H9 (cell line): Measurements from ENCODE around the gene GPD1. TPM values are rescaled to one million over a fixed set of nuclear protein-coding genes. Genes with fewer than 3 reads are reported as not detected.
"Not testable (repeated sequence)": the region's sequence is repeated elsewhere in the genome, so short reads cannot be mapped to it uniquely, and the experiment has no call there.

ENCODE experiments used
- DNase-seq: peaks from one replicate; pipeline ENCODE4 v3.0.0-alpha.2; 2017
- H2AFZ ChIP-seq: one replicate; pipeline ENCODE4 v1.6.1; 2013; ENCODE audit warnings: mild to moderate bottlenecking, low read length, control low read depth, moderate library complexity
- H2AK5ac ChIP-seq: 2 replicates; pipeline ENCODE4 v1.6.1; 2013; ENCODE audit warnings: low read length, control low read depth, mixed read lengths; ENCODE audit not compliant: insufficient read length
- H2BK120ac ChIP-seq: one replicate; pipeline ENCODE4 v1.6.1; 2013; ENCODE audit warnings: low read depth, mild to moderate bottlenecking, low read length, control low read depth, inconsistent platforms; ENCODE audit not compliant: poor library complexity, severe bottlenecking
- H2BK12ac ChIP-seq: 2 replicates; pipeline ENCODE4 v1.6.1; 2013; ENCODE audit warnings: low read length, control low read depth, mixed read lengths, low read depth; ENCODE audit not compliant: insufficient read length
- H2BK15ac ChIP-seq: 2 replicates; pipeline ENCODE4 v1.6.1; 2013; ENCODE audit warnings: low read depth, low read length, control low read depth
- H2BK20ac ChIP-seq: one replicate; pipeline ENCODE4 v1.6.1; 2013; ENCODE audit warnings: low read depth, mild to moderate bottlenecking, low read length, control low read depth, inconsistent platforms; ENCODE audit not compliant: poor library complexity, severe bottlenecking
- H2BK5ac ChIP-seq: 2 replicates; pipeline ENCODE4 v1.6.1; 2013; ENCODE audit warnings: low read length, control low read depth, mixed read lengths; ENCODE audit not compliant: insufficient read length
- H3K14ac ChIP-seq: 2 replicates; pipeline ENCODE4 v1.6.1; 2013; ENCODE audit warnings: low read length, control low read depth; ENCODE audit not compliant: insufficient read depth
- H3K18ac ChIP-seq: 2 replicates; pipeline ENCODE4 v1.6.1; 2013; ENCODE audit warnings: low read depth, mild to moderate bottlenecking, mixed read lengths, low read length, control low read depth; ENCODE audit not compliant: insufficient read length
- H3K23ac ChIP-seq: 2 replicates; pipeline ENCODE4 v1.6.1; 2013; ENCODE audit warnings: low read length, control low read depth, mixed read lengths, low read depth; ENCODE audit not compliant: insufficient read length
- H3K23me2 ChIP-seq: 2 replicates; pipeline ENCODE4 v1.6.1; 2013; ENCODE audit warnings: low read depth, mild to moderate bottlenecking, mixed read lengths, low read length, control low read depth; ENCODE audit not compliant: insufficient read length, poor library complexity, severe bottlenecking
- H3K27ac ChIP-seq: 2 replicates; pipeline ENCODE4 v1.5.1; 2013; ENCODE audit warnings: low read length, control low read depth, mixed read lengths, low read depth; ENCODE audit not compliant: insufficient read length
- H3K27me3 ChIP-seq: 2 replicates; pipeline ENCODE4 v1.6.1; 2013; ENCODE audit warnings: low read length, control low read depth, inconsistent platforms; ENCODE audit not compliant: insufficient read depth
- H3K4ac ChIP-seq: 2 replicates; pipeline ENCODE4 v1.6.1; 2013; ENCODE audit warnings: low read depth, mild to moderate bottlenecking, control low read depth, inconsistent platforms, low read length, moderate library complexity
- H3K4me1 ChIP-seq: 2 replicates; pipeline ENCODE4 v1.6.1; 2013; ENCODE audit warnings: low read length, control low read depth, inconsistent platforms; ENCODE audit not compliant: insufficient read depth
- H3K4me2 ChIP-seq: 2 replicates; pipeline ENCODE4 v1.6.1; 2013; ENCODE audit warnings: low read length, control low read depth, mixed read lengths; ENCODE audit not compliant: insufficient read length, insufficient read depth
- H3K56ac ChIP-seq: 2 replicates; pipeline ENCODE4 v1.6.1; 2013; ENCODE audit warnings: low read depth, mild to moderate bottlenecking, mixed read lengths, low read length, control low read depth; ENCODE audit not compliant: insufficient read length
- H3K79me1 ChIP-seq: 2 replicates; pipeline ENCODE4 v1.6.1; 2013; ENCODE audit warnings: low read depth, mild to moderate bottlenecking, moderate library complexity, low read length, control low read depth, inconsistent platforms; ENCODE audit not compliant: insufficient read depth, poor library complexity, severe bottlenecking
- H3K79me2 ChIP-seq: 2 replicates; pipeline ENCODE4 v1.6.1; 2013; ENCODE audit warnings: low read length, control low read depth, inconsistent platforms; ENCODE audit not compliant: insufficient read depth
- H3K9ac ChIP-seq: 2 replicates; pipeline ENCODE4 v1.6.1; 2013; ENCODE audit warnings: low read length, control low read depth, mixed read lengths; ENCODE audit not compliant: insufficient read length; ENCODE audit errors: extremely low read depth
- H3K9me3 ChIP-seq: one replicate; pipeline ENCODE4 v1.6.1; 2013; ENCODE audit warnings: low read depth, low read length, inconsistent platforms; ENCODE audit not compliant: control insufficient read depth
- H3T11ph ChIP-seq: one replicate; pipeline ENCODE4 v1.6.1; 2013; ENCODE audit warnings: mild to moderate bottlenecking, low read length, control low read depth, inconsistent platforms
- H4K20me1 ChIP-seq: one replicate; pipeline ENCODE4 v1.6.1; 2013; ENCODE audit not compliant: control insufficient read depth, insufficient read length, insufficient read depth
- H4K5ac ChIP-seq: 2 replicates; pipeline ENCODE4 v1.6.1; 2013; ENCODE audit warnings: low read depth, mild to moderate bottlenecking, mixed read lengths, low read length, control low read depth; ENCODE audit not compliant: insufficient read length
- H4K8ac ChIP-seq: replicated peaks from 2 replicates; pipeline ENCODE4 v1.6.1; 2013; ENCODE audit warnings: low read length, control low read depth, mixed read lengths, low read depth; ENCODE audit not compliant: insufficient read length
- H4K91ac ChIP-seq: 2 replicates; pipeline ENCODE4 v1.6.1; 2013; ENCODE audit warnings: low read depth, mild to moderate bottlenecking, moderate library complexity, mixed read lengths, low read length, control low read depth; ENCODE audit not compliant: insufficient read length
- H3K27ac Mint-ChIP-seq, 3 experiments: 2 replicates in 2 of 3; 3 replicates in 1 of 3; pipeline ENCODE4 v1.8.0; 2020 to 2021; ENCODE audit warnings: mixed read lengths in 3 of 3, mild to moderate bottlenecking in 1 of 3, moderate library complexity in 1 of 3
- H3K27me3 Mint-ChIP-seq: 2 replicates; pipeline ENCODE4 v1.8.0; 2021; ENCODE audit warnings: low read depth, mild to moderate bottlenecking, moderate library complexity, mixed read lengths
- H3K36me3 Mint-ChIP-seq, 3 experiments: 2 replicates in 2 of 3; 3 replicates in 1 of 3; pipeline ENCODE4 v1.8.0; 2020 to 2021; ENCODE audit warnings: low read depth in 3 of 3, mixed read lengths in 3 of 3; ENCODE audit not compliant: insufficient read depth in 1 of 3
- H3K4me1 Mint-ChIP-seq, 2 experiments: 2 replicates each; pipeline ENCODE4 v1.8.0; 2020; ENCODE audit warnings: mixed read lengths in 2 of 2
- H3K4me3 Mint-ChIP-seq, 2 experiments: 2 replicates in 1 of 2; 3 replicates in 1 of 2; pipeline ENCODE4 v1.8.0; 2020 to 2021; ENCODE audit warnings: mild to moderate bottlenecking in 2 of 2, mixed read lengths in 2 of 2, moderate library complexity in 1 of 2
- H3K9me3 Mint-ChIP-seq, 2 experiments: 2 replicates in 1 of 2; 3 replicates in 1 of 2; pipeline ENCODE4 v1.8.0; 2020; ENCODE audit warnings: mild to moderate bottlenecking in 2 of 2, mixed read lengths in 2 of 2, moderate library complexity in 1 of 2
- CTCF ChIP-seq: fragments of 200-600 bp; sonication (generic); conservative IDR thresholded peaks from 3 replicates; pipeline ENCODE4 v1.8.0; 2021; ENCODE audit warnings: antibody characterized with exemption, mild to moderate bottlenecking
- WGBS: extraction: QIAGEN DNeasy Blood & Tissue Kit; methylation state at CpG from one replicate; pipeline ENCODE4 v1.1.7; 2013; ENCODE audit warnings: missing lambda C conversion rate, low lambda C conversion rate, mixed read lengths; ENCODE audit not compliant: insufficient read length; ENCODE audit errors: extremely low coverage; 5-methylcytosine and 5-hydroxymethylcytosine counted together
- total RNA-seq: library from RNA; stranded (reverse); gene quantifications from 2 replicates; pipeline ENCODE4 v1.2.1, GENCODE V29; 2021

GPD1 gene
- total RNA-seq, 1 experiment from 2014 or later, result 0.70 TPM

- TF ChIP-seq CTCF, result no peak
- no CpG with 5 or more reads among the region's 1 CpG for WGBS
- H2AK5ac ChIP-seq, result no peak overlapping the region
These were observed 20.5 kb upstream of the GPD1 start for GRCh38 chr12:50083301-50083700.

GRCh38 chr12:50084409-50084774, 19.4 kb upstream of the GPD1 start:
- not testable (repeated sequence) for H2BK5ac ChIP-seq, H3K18ac ChIP-seq, H2BK20ac ChIP-seq, H2AFZ ChIP-seq, DNase-seq, H3K14ac ChIP-seq, H4K8ac ChIP-seq, H3K23ac ChIP-seq, H2BK120ac ChIP-seq, H2BK12ac ChIP-seq, H3K56ac ChIP-seq, H2BK15ac ChIP-seq, H4K91ac ChIP-seq, H4K5ac ChIP-seq, H3K9me3 ChIP-seq, H3K9me3 Mint-ChIP-seq, H3K79me1 ChIP-seq, H3K4ac ChIP-seq, H4K20me1 ChIP-seq, H3K23me2 ChIP-seq, H3T11ph ChIP-seq, H3K27me3 ChIP-seq, H3K79me2 ChIP-seq, H3K4me1 ChIP-seq, H2AK5ac ChIP-seq
- Mint-ChIP-seq H3K4me1 (peaks cover 11 to 23% of the 10 kb centered on the region in 2 experiments), H3K36me3 (peaks cover 28 to 36% (median 33%) of the 10 kb centered on the region in 3 experiments), H3K27me3 (peaks cover 20% of the 10 kb centered on the region), H3K27ac (peak overlapping the region; percentile 88 to 95 (median 92); a peak in 6 of 7 replicates), H3K4me3 (peak overlapping the region; percentile 90 to 95)
- Histone ChIP-seq H3K9ac (peak overlapping the region; percentile 26), H3K4me2 (peak overlapping the region; percentile 54), H3K27ac (peak overlapping the region; percentile 4)
- WGBS, result no CpG with 5 or more reads among the region's 7 CpGs

More at GRCh38 chr12:50083301-50083700, 20.5 kb upstream of the GPD1 start:
- Histone ChIP-seq H3K4ac (no peak overlapping the region), H3K27ac (no peak overlapping the region), H3K9ac (no peak overlapping the region), H4K91ac (no peak overlapping the region), H2BK5ac (no peak overlapping the region), H3K14ac (no peak overlapping the region), H2BK120ac (no peak overlapping the region), H2AFZ (no peak overlapping the region), H3K4me1 (no peaks in the 10 kb centered on the region), H3T11ph (no peak overlapping the region), H3K56ac (no peak overlapping the region), H4K5ac (no peak overlapping the region), H3K18ac (no peak overlapping the region), H3K23me2 (no peaks in the 10 kb centered on the region), H4K8ac (no peak overlapping the region), H2BK12ac (no peak overlapping the region), H3K79me1 (no peaks in the 10 kb centered on the region), H4K20me1 (no peaks in the 10 kb centered on the region), H3K79me2 (no peaks in the 10 kb centered on the region), H3K4me2 (no peak overlapping the region), H3K23ac (no peak overlapping the region), H2BK20ac (no peak overlapping the region), H3K9me3 (no peaks in the 10 kb centered on the region), H3K27me3 (no peaks in the 10 kb centered on the region), H2BK15ac (no peak overlapping the region)
- Mint-ChIP-seq H3K4me3 (peak overlapping the region; percentile 46 to 70), H3K9me3 (no peaks in the 10 kb centered on the region), H3K27me3 (peaks cover 20% of the 10 kb centered on the region), H3K4me1 (peaks cover 11 to 23% of the 10 kb centered on the region in 2 experiments), H3K27ac (peak overlapping the region in 2 of 3 experiments; percentile 24 to 71; a peak in 4 of 7 replicates), H3K36me3 (peaks cover 20 to 26% (median 22%) of the 10 kb centered on the region in 3 experiments)
- DNase-seq, result no peak
